PFSK-1 (cell line): Measurements from ENCODE around the gene SKAP2.

ENCODE experiments used
- POLR2AphosphoS5 ChIP-seq: IDR thresholded peaks from 2 replicates; pipeline ENCODE4 v1.6.1; 2012; ENCODE audit warnings: low read depth, mild to moderate bottlenecking, control low read depth, low read length, moderate library complexity
- REST ChIP-seq, 2 experiments: IDR thresholded peaks; 2 replicates each; pipeline versions ENCODE4 v1.6.1 to v1.8.0; 2011 to 2012; ENCODE audit warnings: low read depth in 2 of 2, low read length in 2 of 2, control low read depth in 1 of 2, inconsistent platforms in 1 of 2, mild to moderate bottlenecking in 1 of 2, moderate library complexity in 1 of 2; ENCODE audit not compliant: insufficient read depth in 1 of 2
- SIN3A ChIP-seq: IDR thresholded peaks from 2 replicates; pipeline ENCODE4 v1.6.1; 2012; ENCODE audit warnings: mild to moderate bottlenecking, low read length, moderate library complexity, borderline replicate concordance; ENCODE audit not compliant: insufficient read depth
- TAF1 ChIP-seq: IDR thresholded peaks from 2 replicates; pipeline ENCODE4 v1.6.1; 2012; ENCODE audit warnings: low read length, control low read depth, borderline replicate concordance; ENCODE audit not compliant: insufficient read depth

- no peak for TF ChIP-seq POLR2AphosphoS5
- no peak for TF ChIP-seq REST (IDR thresholded peaks at IDR 0.05; ENCODE audit: insufficient read depth in 1 of 2, low read depth in 2 of 2, low read length in 2 of 2)
- no peak for TF ChIP-seq TAF1
- TF ChIP-seq SIN3A: no peak
Observed at GRCh38 chr7:26618898-26619297, 245.5 kb downstream of the SKAP2 start.
